Hepatocyte (in vitro differentiated cells): Measurements from ENCODE around the gene LNX1.

Experiments used
- CTCF ChIP-seq: fragments of 200-600 bp; sonication (generic); IDR thresholded peaks from 2 replicates; pipeline ENCODE4 v1.5.1; 2016; ENCODE audit warnings: antibody characterized with exemption, mild to moderate bottlenecking; ENCODE audit not compliant: poor library complexity
- EZH2 ChIP-seq: fragments of 200-600 bp; sonication (generic); IDR thresholded peaks from 2 replicates; pipeline ENCODE4 v1.6.1; 2016; ENCODE audit warnings: antibody characterized with exemption, mild to moderate bottlenecking, borderline replicate concordance
- EZH2phosphoT487 ChIP-seq: fragments of 200-600 bp; sonication (generic); IDR thresholded peaks from one replicate; pipeline ENCODE4 v1.6.1; 2018; ENCODE audit warnings: antibody characterized with exemption, mild to moderate bottlenecking, low read depth, moderate library complexity; ENCODE audit not compliant: unreplicated experiment, severe bottlenecking

GRCh38 chr4:53536328-53536727 lies 55.0 kb downstream of the LNX1 start:
- no peak for TF ChIP-seq CTCF
- TF ChIP-seq EZH2phosphoT487, result no peak
- TF ChIP-seq EZH2, result no peak
